GM12801 (cell line): ENCODE results near the gene SPON1.

ENCODE experiments used
- TF ChIP-seq, protein P1 (sequence below): IDR thresholded peaks from one replicate; pipeline ENCODE4 v1.5.1; 2011; ENCODE audit warnings: control low read depth; ENCODE audit not compliant: insufficient read length; ENCODE audit errors: extremely low read depth

SPON1 gene

DNA sequence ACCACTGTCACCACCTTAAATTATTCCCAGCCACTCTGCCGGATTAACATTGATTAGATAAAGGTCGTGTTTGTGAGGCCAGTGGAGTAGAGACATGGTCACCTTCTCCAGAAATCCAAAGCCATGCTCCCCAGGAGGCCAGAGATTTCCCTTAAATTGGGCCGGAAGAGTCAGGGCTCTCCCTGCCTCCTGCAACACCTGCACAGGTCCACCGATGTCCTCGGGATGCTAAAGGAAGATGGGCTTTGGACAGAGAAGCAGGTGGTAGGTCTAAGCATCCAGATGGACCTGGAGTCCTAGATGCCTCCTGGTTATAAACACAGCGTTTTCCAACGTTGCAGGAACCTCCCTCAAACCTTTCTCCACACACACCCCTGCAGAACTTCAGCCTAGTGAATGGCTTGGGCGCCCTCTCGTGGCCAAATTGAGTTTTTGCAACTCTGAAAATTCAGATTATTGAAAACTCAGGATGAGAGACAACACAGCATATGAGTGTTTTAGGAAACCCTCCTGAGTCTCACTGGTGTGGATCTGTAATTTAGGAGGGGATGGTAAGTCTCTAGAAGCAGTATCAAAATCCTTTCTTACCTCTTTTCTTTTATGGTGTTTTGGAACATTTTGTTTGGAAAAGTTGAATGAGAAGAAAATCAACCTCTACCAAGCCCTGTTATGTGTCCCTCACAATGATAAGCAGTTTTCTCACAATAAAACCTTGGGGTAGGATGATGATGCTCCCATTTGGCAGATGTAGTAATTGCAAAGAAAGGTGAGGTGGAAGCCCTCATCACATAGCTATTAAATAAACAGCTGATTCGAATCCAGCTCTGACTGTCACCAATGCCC lies 286.8 kb downstream of the SPON1 start:
- TF ChIP-seq, protein P1, sequence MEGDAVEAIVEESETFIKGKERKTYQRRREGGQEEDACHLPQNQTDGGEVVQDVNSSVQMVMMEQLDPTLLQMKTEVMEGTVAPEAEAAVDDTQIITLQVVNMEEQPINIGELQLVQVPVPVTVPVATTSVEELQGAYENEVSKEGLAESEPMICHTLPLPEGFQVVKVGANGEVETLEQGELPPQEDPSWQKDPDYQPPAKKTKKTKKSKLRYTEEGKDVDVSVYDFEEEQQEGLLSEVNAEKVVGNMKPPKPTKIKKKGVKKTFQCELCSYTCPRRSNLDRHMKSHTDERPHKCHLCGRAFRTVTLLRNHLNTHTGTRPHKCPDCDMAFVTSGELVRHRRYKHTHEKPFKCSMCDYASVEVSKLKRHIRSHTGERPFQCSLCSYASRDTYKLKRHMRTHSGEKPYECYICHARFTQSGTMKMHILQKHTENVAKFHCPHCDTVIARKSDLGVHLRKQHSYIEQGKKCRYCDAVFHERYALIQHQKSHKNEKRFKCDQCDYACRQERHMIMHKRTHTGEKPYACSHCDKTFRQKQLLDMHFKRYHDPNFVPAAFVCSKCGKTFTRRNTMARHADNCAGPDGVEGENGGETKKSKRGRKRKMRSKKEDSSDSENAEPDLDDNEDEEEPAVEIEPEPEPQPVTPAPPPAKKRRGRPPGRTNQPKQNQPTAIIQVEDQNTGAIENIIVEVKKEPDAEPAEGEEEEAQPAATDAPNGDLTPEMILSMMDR = no peak

DNA sequence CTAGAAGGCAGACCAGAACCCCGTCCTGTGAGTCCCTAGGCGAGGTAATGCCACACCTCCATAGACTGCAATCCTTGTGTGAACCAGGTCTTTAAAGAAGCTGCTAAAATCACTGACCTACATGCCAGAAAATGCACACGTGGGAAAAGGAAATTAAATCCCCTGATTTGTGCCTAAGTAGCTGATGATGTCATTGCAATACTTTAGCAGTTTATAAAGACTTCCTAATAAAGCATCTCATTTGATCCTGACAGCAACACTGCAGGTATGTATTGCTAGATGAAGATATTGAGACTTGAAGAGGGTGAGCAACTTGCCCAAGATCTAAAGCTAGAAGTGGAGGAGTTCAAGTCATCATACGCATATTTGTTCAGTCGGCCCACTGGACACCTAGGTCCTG lies 289.2 kb downstream of the SPON1 start:
- TF ChIP-seq, protein P1 = no peak

DNA sequence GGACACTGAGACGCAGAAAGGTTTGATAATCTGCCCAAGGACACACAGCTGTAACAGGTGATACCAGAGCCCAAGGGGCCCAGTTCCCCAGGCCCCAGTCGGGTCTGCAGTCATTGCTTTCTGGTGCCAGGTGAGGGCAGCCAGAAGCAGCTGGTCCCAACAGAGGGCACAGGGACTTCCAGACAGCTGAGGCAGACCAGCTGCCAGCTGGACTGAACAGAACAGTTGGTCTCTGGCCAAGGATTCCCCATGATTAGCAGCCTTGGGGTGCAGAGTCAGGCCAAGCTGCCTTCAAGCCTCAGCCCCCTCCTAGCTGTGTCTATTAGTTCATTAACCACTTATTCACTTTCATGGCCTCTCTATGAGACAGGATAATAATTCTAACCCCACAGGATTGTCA lies 290.9 kb downstream of the SPON1 start:
- TF ChIP-seq, protein P1 = no peak

DNA sequence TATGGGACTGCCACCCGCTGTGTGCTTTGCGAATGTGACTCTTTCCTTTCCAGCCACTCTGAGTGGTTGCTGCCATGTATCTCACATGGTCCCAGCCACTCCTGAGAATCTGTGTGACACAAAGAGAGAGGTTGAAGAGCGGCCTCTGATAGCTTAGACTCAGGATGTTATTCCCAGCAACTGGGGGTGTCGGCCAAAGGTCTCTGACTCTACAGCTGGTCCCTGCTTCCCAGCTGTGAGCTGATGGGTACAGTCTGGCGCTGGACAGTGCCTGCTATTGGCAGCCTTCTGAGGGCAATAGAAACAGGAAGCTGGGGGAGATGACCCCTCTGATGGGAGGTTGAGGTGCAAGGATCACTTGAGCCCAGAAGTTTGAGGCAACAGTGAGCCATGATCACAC lies 291.3 kb downstream of the SPON1 start:
- TF ChIP-seq, protein P1 = no peak

DNA sequence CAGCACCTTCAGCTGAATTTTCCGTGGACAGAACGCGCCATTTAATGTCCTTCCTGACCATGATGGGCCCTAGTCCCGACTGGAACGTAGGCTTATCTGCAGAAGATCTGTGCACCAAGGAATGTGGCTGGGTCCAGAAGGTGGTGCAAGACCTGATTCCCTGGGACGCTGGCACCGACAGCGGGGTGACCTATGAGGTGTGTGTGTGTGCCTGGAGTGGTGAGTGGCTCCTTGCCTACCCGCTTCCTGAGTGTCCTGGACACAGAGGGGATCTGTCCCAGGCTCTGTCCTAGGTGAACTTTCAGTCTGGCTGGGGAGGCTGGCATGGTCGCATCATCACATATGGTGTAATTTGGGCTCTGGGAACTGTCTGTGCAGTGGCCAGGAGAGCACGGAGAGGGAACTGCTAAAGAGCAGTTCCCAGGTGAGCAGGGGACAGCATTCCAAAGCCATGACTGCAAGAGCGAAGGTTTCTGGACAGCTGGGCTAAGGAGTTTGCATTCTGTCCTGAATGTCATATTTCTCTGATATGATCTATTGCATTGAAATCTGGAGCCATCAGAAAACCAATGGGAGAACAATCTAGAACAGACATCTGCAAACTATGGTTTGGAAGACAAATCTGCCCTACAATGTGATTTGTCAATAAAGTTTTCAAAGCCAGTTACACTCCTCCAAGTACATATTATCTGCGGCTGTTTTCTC lies 292.2 kb downstream of the SPON1 start:
- TF ChIP-seq, protein P1 = no peak

DNA sequence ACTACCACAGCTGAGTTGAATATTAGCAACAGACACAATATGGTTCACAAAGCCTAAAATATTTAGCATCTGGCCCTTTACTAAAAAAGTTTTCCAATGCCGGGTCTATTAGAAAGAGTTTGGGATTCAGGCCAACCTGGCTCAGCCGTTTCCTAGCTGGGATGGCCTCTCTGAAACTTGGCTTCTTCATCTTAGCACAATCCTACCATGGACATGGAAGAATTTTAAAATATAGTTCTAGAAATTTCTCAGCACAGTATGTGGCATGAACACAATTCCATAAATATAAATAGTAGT lies 292.7 kb downstream of the SPON1 start:
- TF ChIP-seq, protein P1 = no peak

DNA sequence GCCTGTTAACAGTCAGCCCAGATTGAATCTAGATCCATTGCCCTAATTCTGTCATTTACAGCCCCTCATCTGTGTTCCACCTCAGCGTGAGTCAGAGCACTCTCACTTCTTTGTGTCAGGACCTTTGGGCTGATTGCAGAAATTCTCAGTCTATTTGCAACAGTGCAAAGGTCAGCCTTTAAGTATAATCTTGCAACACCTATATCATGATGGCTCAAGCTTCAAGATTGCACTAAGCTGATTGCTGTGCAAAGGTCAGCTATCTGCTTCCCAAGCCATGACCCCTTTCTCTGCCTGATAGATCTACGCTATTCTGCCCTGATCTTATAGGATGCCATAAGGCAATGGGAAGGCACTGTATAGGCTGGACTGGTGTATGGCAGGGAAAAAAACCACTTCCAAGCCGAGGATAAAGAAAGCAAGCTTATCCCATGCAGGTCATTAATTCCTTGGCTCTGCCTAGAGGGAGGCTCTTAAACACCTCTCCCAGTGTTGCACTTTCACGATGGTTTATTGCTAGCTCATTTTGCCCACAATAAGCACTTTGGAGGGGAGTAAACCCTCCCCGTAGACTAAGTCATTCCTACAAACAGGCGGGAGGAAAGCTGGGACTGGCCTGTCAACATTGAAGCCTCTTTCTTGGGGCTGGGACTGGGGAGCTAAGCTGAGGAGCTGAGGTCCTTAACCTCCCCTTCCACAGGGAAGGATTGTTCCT lies 295.9 kb downstream of the SPON1 start:
- TF ChIP-seq, protein P1 = no peak
